Measurements from ENCODE around the gene LEFTY1. TPM values are rescaled to one million over a fixed set of nuclear protein-coding genes. Genes with fewer than 3 reads are reported as not detected.

The LEFTY1 gene
- total and polyA plus RNA-seq, 4 donors = 0.25 to 0.63 (median 0.45) TPM

GRCh38 chr1:225885336-225885735, 3.6 kb downstream of the LEFTY1 start:
- 94 to 95% methylated on average over 6 of the region's 6 CpGs for WGBS, 2 donors
- H3K27me3 ChIP-seq (ENCODE audit: control insufficient read depth in 1 of 2, insufficient read depth in 2 of 2, low read length in 1 of 2) = no peaks in the 10 kb centered on the region
- H3K27ac ChIP-seq (ENCODE audit: low read depth in 1 of 2, low read length in 2 of 2) = no peak overlapping the region
- no peak overlapping the region for H3K4me3 ChIP-seq (ENCODE audit: low read length in 2 of 2)
- ATAC-seq (ENCODE audit: low FRiP score) = no peak
- no peaks in the 10 kb centered on the region for H3K36me3 ChIP-seq (ENCODE audit: control insufficient read depth in 1 of 2, insufficient read depth in 2 of 2, low read length in 1 of 2)
- H3K4me1 ChIP-seq (ENCODE audit: control insufficient read depth in 1 of 2, insufficient read depth in 2 of 2, low read length in 2 of 2) = no peaks in the 10 kb centered on the region
- intact Hi-C loops (cut with DNase I) = no loop called here
- no peaks in the 10 kb centered on the region for H3K9me3 ChIP-seq (ENCODE audit: control insufficient read depth, low read length)
- DNase-seq = no peak

- Histone ChIP-seq H3K36me3 (ENCODE audit: control insufficient read depth in 1 of 2, insufficient read depth in 2 of 2, low read length in 1 of 2) (no peaks in the 10 kb centered on the region), H3K4me3 (ENCODE audit: low read length in 2 of 2) (no peak overlapping the region), H3K9me3 (ENCODE audit: control insufficient read depth, low read length) (no peaks in the 10 kb centered on the region), H3K4me1 (ENCODE audit: control insufficient read depth in 1 of 2, insufficient read depth in 2 of 2, low read length in 2 of 2) (no peaks in the 10 kb centered on the region), H3K27me3 (ENCODE audit: control insufficient read depth in 1 of 2, insufficient read depth in 2 of 2, low read length in 1 of 2) (no peaks in the 10 kb centered on the region), H3K27ac (ENCODE audit: low read depth in 1 of 2, low read length in 2 of 2) (no peak overlapping the region)
- ATAC-seq (ENCODE audit: low FRiP score) = no peak
- intact Hi-C loops (cut with DNase I) = no loop called here
- WGBS, 2 donors = 81 to 88% methylated on average over 10 to 11 of the region's 11 CpGs
- no peak for DNase-seq
Measured at GRCh38 chr1:225883616-225884265, 5.2 kb downstream of the LEFTY1 start.

- Histone ChIP-seq H3K27ac (ENCODE audit: low read depth in 1 of 2, low read length in 2 of 2) (peak overlapping the region in 1 of 2 donors; percentile 66), H3K36me3 (ENCODE audit: control insufficient read depth in 1 of 2, insufficient read depth in 2 of 2, low read length in 1 of 2) (no peaks in the 10 kb centered on the region), H3K9me3 (ENCODE audit: control insufficient read depth, low read length) (no peaks in the 10 kb centered on the region), H3K4me1 (ENCODE audit: control insufficient read depth in 1 of 2, insufficient read depth in 2 of 2, low read length in 2 of 2) (no peaks in the 10 kb centered on the region), H3K4me3 (ENCODE audit: low read length in 2 of 2) (peak overlapping the region; percentile 64 to 88), H3K27me3 (ENCODE audit: control insufficient read depth in 1 of 2, insufficient read depth in 2 of 2, low read length in 1 of 2) (no peaks in the 10 kb centered on the region)
- DNase-seq (peak; percentile 73 to 83), ATAC-seq (ENCODE audit: low FRiP score) (peak; percentile 65)
- intact Hi-C loops (cut with DNase I) = no loop called here
- 2 to 4% methylated on average over 60 to 63 of the region's 63 CpGs for WGBS, 2 donors
Measured at GRCh38 chr1:225882694-225883615, 6.0 kb downstream of the LEFTY1 start.

GRCh38 chr1:225881959-225882693, 6.8 kb downstream of the LEFTY1 start, which contains the start of gene TMEM63A:
TSS of gene TMEM63A (minus strand) at chr1:225882380. CDS start at chr1:225877580, 4,800 bp downstream.
- ATAC-seq (ENCODE audit: low FRiP score) (peak; percentile 95), DNase-seq (peak; percentile 96 to 98)
- H3K4me1 ChIP-seq (ENCODE audit: control insufficient read depth in 1 of 2, insufficient read depth in 2 of 2, low read length in 2 of 2) = peaks cover 0 to 4% of the 10 kb centered on the region in 2 donors
- no peaks in the 10 kb centered on the region for H3K9me3 ChIP-seq (ENCODE audit: control insufficient read depth, low read length)
- H3K36me3 ChIP-seq (ENCODE audit: control insufficient read depth in 1 of 2, insufficient read depth in 2 of 2, low read length in 1 of 2) = no peaks in the 10 kb centered on the region
- intact Hi-C loops (cut with DNase I) = no loop called here
- peak within 1 kb of the TSS; percentile 66 to 67 for H3K27ac ChIP-seq (ENCODE audit: low read depth in 1 of 2, low read length in 2 of 2)
- peak within 1 kb of the TSS; percentile 64 to 88 for H3K4me3 ChIP-seq (ENCODE audit: low read length in 2 of 2)
- H3K27me3 ChIP-seq (ENCODE audit: control insufficient read depth in 1 of 2, insufficient read depth in 2 of 2, low read length in 1 of 2) = no peaks in the 10 kb centered on the region
- WGBS, 2 donors = 0% methylated on average over 62 to 64 of the region's 64 CpGs

- Histone ChIP-seq H3K9me3 (ENCODE audit: control insufficient read depth, low read length) (no peaks in the 10 kb centered on the region), H3K27ac (ENCODE audit: low read depth in 1 of 2, low read length in 2 of 2) (peak overlapping the region; percentile 66 to 67), H3K36me3 (ENCODE audit: control insufficient read depth in 1 of 2, insufficient read depth in 2 of 2, low read length in 1 of 2) (no peaks in the 10 kb centered on the region), H3K27me3 (ENCODE audit: control insufficient read depth in 1 of 2, insufficient read depth in 2 of 2, low read length in 1 of 2) (no peaks in the 10 kb centered on the region), H3K4me3 (ENCODE audit: low read length in 2 of 2) (peak overlapping the region; percentile 64 to 88), H3K4me1 (ENCODE audit: control insufficient read depth in 1 of 2, insufficient read depth in 2 of 2, low read length in 2 of 2) (peaks cover 0 to 4% of the 10 kb centered on the region in 2 donors)
- WGBS, 2 donors = 4 to 6% methylated on average over 25 of the region's 25 CpGs
- intact Hi-C loops (cut with DNase I) = no loop called here
- DNase-seq (peak; percentile 83 to 87), ATAC-seq (ENCODE audit: low FRiP score) (peak; percentile 68)
Measured at GRCh38 chr1:225881081-225881958, 7.6 kb downstream of the LEFTY1 start.

GRCh38 chr1:225880636-225881035, 8.3 kb downstream of the LEFTY1 start:
- DNase-seq (peak in 1 of 2 donors; percentile 24), ATAC-seq (ENCODE audit: low FRiP score) (no peak)
- H3K4me1 ChIP-seq (ENCODE audit: control insufficient read depth in 1 of 2, insufficient read depth in 2 of 2, low read length in 2 of 2) = peaks cover 0 to 4% of the 10 kb centered on the region in 2 donors
- H3K27me3 ChIP-seq (ENCODE audit: control insufficient read depth in 1 of 2, insufficient read depth in 2 of 2, low read length in 1 of 2) = no peaks in the 10 kb centered on the region
- H3K27ac ChIP-seq (ENCODE audit: low read depth in 1 of 2, low read length in 2 of 2) = peak overlapping the region in 1 of 2 donors; percentile 14
- H3K4me3 ChIP-seq (ENCODE audit: low read length in 2 of 2) = no peak overlapping the region
- intact Hi-C loops (cut with DNase I) = no loop called here
- H3K9me3 ChIP-seq (ENCODE audit: control insufficient read depth, low read length) = no peaks in the 10 kb centered on the region
- H3K36me3 ChIP-seq (ENCODE audit: control insufficient read depth in 1 of 2, insufficient read depth in 2 of 2, low read length in 1 of 2) = no peaks in the 10 kb centered on the region
- 11 to 12% methylated on average over 5 of the region's 5 CpGs for WGBS, 2 donors

- Histone ChIP-seq H3K9me3 (ENCODE audit: control insufficient read depth, low read length) (no peaks in the 10 kb centered on the region), H3K4me1 (ENCODE audit: control insufficient read depth in 1 of 2, insufficient read depth in 2 of 2, low read length in 2 of 2) (peaks cover 0 to 4% of the 10 kb centered on the region in 2 donors), H3K36me3 (ENCODE audit: control insufficient read depth in 1 of 2, insufficient read depth in 2 of 2, low read length in 1 of 2) (peaks cover 0 to under 1% of the 10 kb centered on the region in 2 donors), H3K27ac (ENCODE audit: low read depth in 1 of 2, low read length in 2 of 2) (no peak overlapping the region), H3K4me3 (ENCODE audit: low read length in 2 of 2) (no peak overlapping the region), H3K27me3 (ENCODE audit: control insufficient read depth in 1 of 2, insufficient read depth in 2 of 2, low read length in 1 of 2) (no peaks in the 10 kb centered on the region)
- no peak for ATAC-seq (ENCODE audit: low FRiP score)
- peak; percentile 44 to 70 for DNase-seq
- intact Hi-C loops (cut with DNase I) = no loop called here
- 19 to 25% methylated on average over 2 of the region's 2 CpGs for WGBS, 2 donors
Measured at GRCh38 chr1:225880222-225880588, 8.7 kb downstream of the LEFTY1 start.

Data from aorta (tissue), 5 donors.